Fibroblast of the aortic adventitia (primary cell): ENCODE results near the gene ABCG4. TPM values are rescaled to one million over a fixed set of nuclear protein-coding genes. Genes with fewer than 3 reads are reported as not detected.
"Not testable (repeated sequence)": the region's sequence is repeated elsewhere in the genome, so short reads cannot be mapped to it uniquely, and the experiment has no call there.

Experiments used
- DNase-seq: peaks from one replicate; pipeline ENCODE4 v3.0.0-alpha.2; 2010; ENCODE audit warnings: low read depth
- H3K4me3 ChIP-seq: 2 replicates; pipeline ENCODE4 v1.5.1; 2011; ENCODE audit warnings: low read depth, mild to moderate bottlenecking, control low read depth, low read length, moderate library complexity
- CTCF ChIP-seq: IDR thresholded peaks from 2 replicates; pipeline ENCODE4 v1.5.1; 2011; ENCODE audit warnings: mild to moderate bottlenecking, low read length, control low read depth, inconsistent platforms; ENCODE audit not compliant: insufficient read depth
- total RNA-seq: library from RNA; depleted of rRNA; stranded (reverse); fragments of >200 nt; gene quantifications from 2 replicates; pipeline ENCODE4 v1.2.3, GENCODE V29; 2012; ENCODE audit warnings: low replicate concordance

The ABCG4 gene
- total RNA-seq, 1 donor, result not detected

GRCh38 chr11:119188887-119189286, 40.0 kb downstream of the ABCG4 start:
- H3K4me3 ChIP-seq, result no peak overlapping the region
- DNase-seq, result no peak
- no peak for TF ChIP-seq CTCF

DNA sequence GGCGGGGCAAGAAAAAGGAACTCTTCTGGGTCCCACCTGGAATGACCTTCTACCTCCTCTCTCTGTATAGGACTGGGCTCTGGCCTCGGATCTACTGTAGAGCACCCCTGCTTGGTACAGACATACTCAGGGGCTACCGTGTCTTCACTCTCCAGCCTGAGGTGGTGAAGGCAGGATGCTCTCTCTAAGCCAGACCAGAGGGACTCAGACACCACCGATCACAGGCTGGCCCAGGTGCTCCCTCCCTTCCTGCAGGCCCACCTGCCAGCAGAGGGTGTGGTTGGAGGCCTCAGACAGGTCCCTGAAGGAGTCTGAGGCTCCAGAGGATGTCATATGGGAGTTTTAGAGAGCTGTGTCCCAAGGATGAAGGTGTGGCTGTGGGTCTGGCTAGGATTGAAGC, 40.5 kb downstream of the ABCG4 start:
- no peak for DNase-seq
- no peak overlapping the region for H3K4me3 ChIP-seq
- TF ChIP-seq CTCF, result no peak

GRCh38 chr11:119190531-119190930, 41.7 kb downstream of the ABCG4 start:
- TF ChIP-seq CTCF, result no peak
- no peak overlapping the region for H3K4me3 ChIP-seq
- DNase-seq, result no peak

GRCh38 chr11:119191265-119191664, 42.4 kb downstream of the ABCG4 start:
- DNase-seq, H3K4me3 ChIP-seq: not testable (repeated sequence)

DNA sequence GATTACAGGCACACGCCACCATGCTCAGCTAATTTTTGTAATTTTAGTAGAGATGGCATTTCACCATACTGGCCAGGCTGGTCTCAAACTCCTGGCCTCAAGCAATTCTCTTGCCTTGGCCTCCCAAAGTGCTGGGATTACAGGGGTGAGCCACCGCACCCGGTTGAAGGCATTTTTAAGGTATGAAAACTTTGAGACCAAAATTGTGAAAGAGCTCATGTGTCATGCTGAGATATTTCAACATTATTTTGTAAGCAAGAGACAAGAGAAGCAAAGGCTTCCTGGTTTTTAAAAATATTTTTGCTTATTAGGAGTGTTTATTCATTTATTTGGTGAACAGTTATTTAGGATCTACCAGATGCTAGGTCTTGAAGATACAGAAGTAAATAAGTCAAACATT, 43.3 kb downstream of the ABCG4 start:
- no peak for TF ChIP-seq CTCF
- DNase-seq, result no peak
- no peak overlapping the region for H3K4me3 ChIP-seq

DNA sequence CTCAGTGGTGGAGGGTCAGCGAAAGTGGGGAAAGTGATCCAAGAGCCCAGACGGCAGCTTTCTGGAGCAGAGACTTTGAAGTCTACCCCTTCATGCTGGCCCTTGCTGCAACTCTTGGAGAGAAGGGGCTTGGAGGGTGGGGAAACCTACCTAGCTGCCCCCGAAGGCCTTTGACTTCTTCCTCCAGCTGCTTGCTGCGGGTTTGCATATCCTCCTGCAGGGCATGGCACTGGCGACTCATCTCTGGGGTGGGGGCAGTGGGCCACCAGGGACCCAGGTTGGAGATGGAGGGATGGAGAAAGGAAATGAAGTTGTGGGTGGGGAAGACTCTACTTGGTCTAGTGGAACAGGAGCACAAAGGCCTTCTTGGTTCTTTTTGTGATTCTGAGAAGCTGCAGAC, 44.1 kb downstream of the ABCG4 start:
- DNase-seq, result no peak
- H3K4me3 ChIP-seq, result no peak overlapping the region
- TF ChIP-seq CTCF, result no peak

GRCh38 chr11:119193626-119194025, 44.8 kb downstream of the ABCG4 start:
- TF ChIP-seq CTCF, result no peak
- DNase-seq, result no peak
- no peak overlapping the region for H3K4me3 ChIP-seq
